Neural cell (in vitro differentiated cells): Measurements from ENCODE around the gene STPG4.

ENCODE experiments used
- EP300 ChIP-seq: fragments of 450-650 bp; conservative IDR thresholded peaks from 2 replicates; pipeline ENCODE4 v1.6.1; 2014; ENCODE audit warnings: antibody characterized with exemption, mild to moderate bottlenecking, moderate library complexity; ENCODE audit not compliant: poor library complexity, severe bottlenecking
- MXI1 ChIP-seq: fragments of 450-650 bp; conservative IDR thresholded peaks from 2 replicates; pipeline ENCODE4 v1.6.1; 2014; ENCODE audit warnings: antibody characterized with exemption, mild to moderate bottlenecking; ENCODE audit not compliant: poor library complexity, severe bottlenecking
- POLR2AphosphoS5 ChIP-seq: IDR thresholded peaks from 2 replicates; pipeline ENCODE4 v1.6.1; 2012
- RAD21 ChIP-seq: fragments of 450-650 bp; conservative IDR thresholded peaks from 2 replicates; pipeline ENCODE4 v1.6.1; 2014; ENCODE audit warnings: antibody characterized with exemption, mild to moderate bottlenecking, moderate library complexity
- REST ChIP-seq: IDR thresholded peaks from 2 replicates; pipeline ENCODE4 v1.6.1; 2012; ENCODE audit warnings: borderline replicate concordance
- SMC3 ChIP-seq: fragments of 450-650 bp; conservative IDR thresholded peaks from 2 replicates; pipeline ENCODE4 v1.6.1; 2014; ENCODE audit warnings: antibody characterized with exemption, mild to moderate bottlenecking, moderate library complexity; ENCODE audit not compliant: poor library complexity
- TF ChIP-seq, protein P1 (sequence below): fragments of 450-650 bp; IDR thresholded peaks from 2 replicates; pipeline ENCODE4 v1.5.1; 2014; ENCODE audit warnings: antibody characterized with exemption, mild to moderate bottlenecking, moderate library complexity; ENCODE audit not compliant: poor library complexity, severe bottlenecking

DNA sequence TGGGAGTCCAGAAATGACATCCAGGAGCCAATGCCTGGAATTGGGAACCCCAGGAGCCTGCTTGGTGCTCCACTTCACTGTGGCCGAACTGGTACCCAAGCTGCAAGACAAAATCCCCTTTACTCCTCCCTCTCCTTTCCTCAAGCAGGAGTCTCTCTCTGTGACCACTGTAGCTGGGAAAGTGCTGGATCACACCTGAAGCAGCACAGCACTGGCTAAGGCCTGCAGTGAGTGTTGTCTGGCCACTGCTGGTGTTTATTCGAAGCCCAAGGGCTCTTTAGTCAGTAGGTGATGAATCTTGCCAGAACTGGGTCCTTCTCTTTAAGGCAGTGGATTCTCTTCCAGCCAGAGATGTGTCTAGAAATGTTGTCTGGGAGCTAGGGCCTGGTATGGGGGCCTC, 26.4 kb downstream of the STPG4 start:
- TF ChIP-seq, protein P1, sequence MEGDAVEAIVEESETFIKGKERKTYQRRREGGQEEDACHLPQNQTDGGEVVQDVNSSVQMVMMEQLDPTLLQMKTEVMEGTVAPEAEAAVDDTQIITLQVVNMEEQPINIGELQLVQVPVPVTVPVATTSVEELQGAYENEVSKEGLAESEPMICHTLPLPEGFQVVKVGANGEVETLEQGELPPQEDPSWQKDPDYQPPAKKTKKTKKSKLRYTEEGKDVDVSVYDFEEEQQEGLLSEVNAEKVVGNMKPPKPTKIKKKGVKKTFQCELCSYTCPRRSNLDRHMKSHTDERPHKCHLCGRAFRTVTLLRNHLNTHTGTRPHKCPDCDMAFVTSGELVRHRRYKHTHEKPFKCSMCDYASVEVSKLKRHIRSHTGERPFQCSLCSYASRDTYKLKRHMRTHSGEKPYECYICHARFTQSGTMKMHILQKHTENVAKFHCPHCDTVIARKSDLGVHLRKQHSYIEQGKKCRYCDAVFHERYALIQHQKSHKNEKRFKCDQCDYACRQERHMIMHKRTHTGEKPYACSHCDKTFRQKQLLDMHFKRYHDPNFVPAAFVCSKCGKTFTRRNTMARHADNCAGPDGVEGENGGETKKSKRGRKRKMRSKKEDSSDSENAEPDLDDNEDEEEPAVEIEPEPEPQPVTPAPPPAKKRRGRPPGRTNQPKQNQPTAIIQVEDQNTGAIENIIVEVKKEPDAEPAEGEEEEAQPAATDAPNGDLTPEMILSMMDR: no peak
- TF ChIP-seq SMC3 (no peak), EP300 (no peak), MXI1 (no peak), REST (no peak), POLR2AphosphoS5 (no peak), RAD21 (no peak)
